Suprapubic skin (tissue), 4 donors: ENCODE results near the gene BOLA3. TPM values are rescaled to one million over a fixed set of nuclear protein-coding genes. Genes with fewer than 3 reads are reported as not detected.
"Not testable (repeated sequence)": the region's sequence is repeated elsewhere in the genome, so short reads cannot be mapped to it uniquely, and the experiment has no call there.

Experiments
- DNase-seq, 2 donors: peaks; one replicate each; pipeline ENCODE4 v3.0.0-alpha.2; 2019; ENCODE audit warnings: low spot score in 2 of 2
- H3K27ac ChIP-seq: fragments of 200-600 bp; sonication (generic); one replicate; pipeline ENCODE4 v1.5.1; 2019
- H3K27me3 ChIP-seq: fragments of 200-600 bp; sonication (generic); one replicate; pipeline ENCODE4 v1.5.1; 2019
- H3K36me3 ChIP-seq: fragments of 200-600 bp; sonication (generic); one replicate; pipeline ENCODE4 v1.5.1; 2019
- H3K4me1 ChIP-seq: fragments of 200-600 bp; sonication (generic); one replicate; pipeline ENCODE4 v1.5.1; 2019
- H3K4me3 ChIP-seq: fragments of 200-600 bp; sonication (generic); one replicate; pipeline ENCODE4 v1.5.1; 2019; ENCODE audit warnings: mild to moderate bottlenecking
- H3K9me3 ChIP-seq: fragments of 200-600 bp; sonication (generic); one replicate; pipeline ENCODE4 v1.5.1; 2019
- CTCF ChIP-seq, 2 donors: fragments of 200-600 bp in 1 of 2; fragments of 450-650 bp in 1 of 2; sonication (generic) in 1 of 2; IDR thresholded peaks; one replicate each; pipeline ENCODE4 v1.5.1; 2016 to 2019; ENCODE audit warnings: antibody characterized with exemption in 2 of 2, mild to moderate bottlenecking in 1 of 2, moderate library complexity in 1 of 2
- EP300 ChIP-seq: sonication (generic); formaldehyde crosslinking; IDR thresholded peaks from one replicate; pipeline ENCODE4 v1.6.1; 2017; ENCODE audit warnings: antibody characterized with exemption
- POLR2A ChIP-seq, 2 donors: fragments of 450-650 bp; IDR thresholded peaks; one replicate each; pipeline ENCODE4 v1.6.1; 2017; ENCODE audit warnings: antibody characterized with exemption in 2 of 2, mild to moderate bottlenecking in 2 of 2, moderate library complexity in 2 of 2
- POLR2AphosphoS5 ChIP-seq, 3 donors: sonication (generic); formaldehyde crosslinking; IDR thresholded peaks; one replicate each; pipeline ENCODE4 v1.6.1; 2017; ENCODE audit warnings: antibody characterized with exemption in 3 of 3
- WGBS: methylation state at CpG from one replicate; pipeline ENCODE4 v1.1.5; 2018; 5-methylcytosine and 5-hydroxymethylcytosine counted together
- total RNA-seq, 4 donors: library from RNA; depleted of rRNA; stranded (reverse); fragments of >200 nt; gene quantifications; one replicate each; pipeline ENCODE4 v1.1.0, GENCODE V29; 2016

The BOLA3 gene
- total RNA-seq, 4 donors from 2014 or later: 18.9 to 44.0 (median 28.1) TPM

- H3K9me3 ChIP-seq: no peaks in the 10 kb centered on the region
- DNase-seq: no peak
- H3K36me3 ChIP-seq: peaks cover 84% of the 10 kb centered on the region
- WGBS: 77% methylated on average over 7 of the region's 7 CpGs
- H3K4me1 ChIP-seq: no peaks in the 10 kb centered on the region
- no peak overlapping the region for H3K27ac ChIP-seq
- H3K27me3 ChIP-seq: no peaks in the 10 kb centered on the region
- H3K4me3 ChIP-seq: no peak overlapping the region
- TF ChIP-seq POLR2AphosphoS5 (IDR thresholded peaks at IDR 0.05) (no peak), POLR2A (IDR thresholded peaks at IDR 0.05) (no peak), EP300 (no peak), CTCF (IDR thresholded peaks at IDR 0.05) (no peak)
Observed at GRCh38 chr2:74092275-74092674, 55.4 kb downstream of the BOLA3 start.

GRCh38 chr2:74091391-74091790, 56.3 kb downstream of the BOLA3 start:
- no peak overlapping the region for H3K4me3 ChIP-seq
- DNase-seq: no peak
- TF ChIP-seq POLR2A (IDR thresholded peaks at IDR 0.05) (no peak), EP300 (no peak), POLR2AphosphoS5 (IDR thresholded peaks at IDR 0.05) (no peak), CTCF (IDR thresholded peaks at IDR 0.05) (no peak)
- no peaks in the 10 kb centered on the region for H3K4me1 ChIP-seq
- H3K27ac ChIP-seq: no peak overlapping the region
- no peaks in the 10 kb centered on the region for H3K9me3 ChIP-seq
- H3K27me3 ChIP-seq: no peaks in the 10 kb centered on the region
- H3K36me3 ChIP-seq: peaks cover 84% of the 10 kb centered on the region
- WGBS: 88% methylated on average over 3 of the region's 3 CpGs

- Histone ChIP-seq H3K27me3 (no peaks in the 10 kb centered on the region), H3K4me3 (no peak overlapping the region), H3K27ac (no peak overlapping the region), H3K4me1 (no peaks in the 10 kb centered on the region), H3K36me3 (peaks cover 79% of the 10 kb centered on the region), H3K9me3 (no peaks in the 10 kb centered on the region)
- WGBS: 96% methylated on average over 24 of the region's 26 CpGs
- DNase-seq: no peak
- TF ChIP-seq CTCF (IDR thresholded peaks at IDR 0.05) (no peak), EP300 (no peak), POLR2A (IDR thresholded peaks at IDR 0.05) (no peak), POLR2AphosphoS5 (IDR thresholded peaks at IDR 0.05) (no peak)
Observed at GRCh38 chr2:74089816-74090745, 57.6 kb downstream of the BOLA3 start.

GRCh38 chr2:74088676-74089075, 59.0 kb downstream of the BOLA3 start:
- H3K4me1 ChIP-seq, H3K9me3 ChIP-seq, H3K27ac ChIP-seq, DNase-seq, H3K27me3 ChIP-seq, H3K4me3 ChIP-seq: not testable (repeated sequence)
- peaks cover 72% of the 10 kb centered on the region for H3K36me3 ChIP-seq
- WGBS: 92% methylated on average over 8 of the region's 8 CpGs

- H3K27ac ChIP-seq: no peak overlapping the region
- no peak for DNase-seq
- peaks cover 72% of the 10 kb centered on the region for H3K36me3 ChIP-seq
- H3K9me3 ChIP-seq: no peaks in the 10 kb centered on the region
- H3K4me3 ChIP-seq: no peak overlapping the region
- no peaks in the 10 kb centered on the region for H3K4me1 ChIP-seq
- H3K27me3 ChIP-seq: no peaks in the 10 kb centered on the region
- TF ChIP-seq POLR2A (IDR thresholded peaks at IDR 0.05) (no peak), POLR2AphosphoS5 (IDR thresholded peaks at IDR 0.05) (no peak), EP300 (no peak), CTCF (IDR thresholded peaks at IDR 0.05) (no peak)
- WGBS: 86% methylated on average over 10 of the region's 16 CpGs
Observed at GRCh38 chr2:74087696-74088095, 60.0 kb downstream of the BOLA3 start.
